ENCODE results near the gene TNS4. TPM values are rescaled to one million over a fixed set of nuclear protein-coding genes. Genes with fewer than 3 reads are reported as not detected.

TNS4 gene
- total and polyA plus RNA-seq, 8 donors, result 0.16 to 0.24 TPM; not detected in 6

DNA sequence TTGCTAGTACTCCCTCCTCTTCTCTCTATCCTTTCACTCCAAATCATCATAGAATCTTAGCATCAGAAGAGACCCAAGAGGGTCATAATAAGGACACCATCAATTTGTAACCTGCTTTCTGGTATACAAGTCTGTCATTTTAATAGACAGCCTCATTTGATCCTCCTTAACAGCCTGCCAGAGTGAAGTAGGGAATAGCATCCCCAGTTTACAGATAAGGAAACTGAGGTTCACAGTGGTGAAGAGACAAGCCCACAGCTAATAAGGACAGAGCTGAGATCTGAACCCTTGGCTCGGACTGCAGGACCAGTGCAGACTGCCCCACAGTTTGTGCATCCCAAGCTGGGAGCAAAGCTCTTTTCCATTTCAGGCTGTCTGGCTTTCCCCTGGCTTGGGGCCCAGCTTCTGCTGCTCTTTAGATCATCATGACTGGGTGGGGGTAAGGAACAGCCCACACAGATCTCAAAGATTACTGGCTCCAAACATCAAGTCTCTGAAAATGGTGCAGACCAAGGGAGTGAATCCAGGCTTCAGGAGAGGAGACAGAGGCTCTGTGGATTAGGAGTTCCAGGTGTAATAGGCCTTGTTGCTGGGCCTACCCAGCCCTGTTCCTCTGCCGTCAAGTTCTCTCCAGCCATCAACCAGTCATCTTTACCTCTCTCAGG is 68.4 kb downstream of the TNS4 start:
- 52 to 63% methylated on average over 2 of the region's 2 CpGs for WGBS, 2 donors
- Histone ChIP-seq H3K27ac (no peak overlapping the region), H3K4me3 (no peak overlapping the region), H3K36me3 (no peaks in the 10 kb centered on the region), H3K4me1 (no peaks in the 10 kb centered on the region), H3K9me3 (no peaks in the 10 kb centered on the region), H3K27me3 (no peaks in the 10 kb centered on the region)
- ATAC-seq (peak in 2 of 4 donors; percentile 24 to 67), FAIRE-seq (no peak), DNase-seq (no peak)
- intact Hi-C loops (cut with DNase I), result no loop called here
- no peak for TF ChIP-seq CTCF (IDR thresholded peaks at IDR 0.05)

GRCh38 chr17:40431231-40431602 is 70.2 kb downstream of the TNS4 start:
- intact Hi-C loops (cut with DNase I), result no loop called here

GRCh38 chr17:40430272-40431230 is 70.9 kb downstream of the TNS4 start:
- Histone ChIP-seq H3K4me3 (no peak overlapping the region), H3K9me3 (no peaks in the 10 kb centered on the region), H3K27ac (no peak overlapping the region), H3K4me1 (no peaks in the 10 kb centered on the region), H3K27me3 (no peaks in the 10 kb centered on the region), H3K36me3 (no peaks in the 10 kb centered on the region)
- peak in 1 of 6 donors; percentile 3 for DNase-seq
- no peak for TF ChIP-seq CTCF (IDR thresholded peaks at IDR 0.05)
- intact Hi-C loops (cut with DNase I), result no loop called here
- 74 to 82% methylated on average over 10 of the region's 10 CpGs for WGBS, 2 donors
- no peak for ATAC-seq
- FAIRE-seq, result no peak

More at GRCh38 chr17:40431231-40431602, 70.2 kb downstream of the TNS4 start:
- no peak overlapping the region for H3K27ac ChIP-seq
- no peak overlapping the region for H3K4me3 ChIP-seq
- ATAC-seq (no peak), FAIRE-seq (no peak), DNase-seq (no peak)
- H3K4me1 ChIP-seq, result no peaks in the 10 kb centered on the region
- 77 to 79% methylated on average over 3 of the region's 3 CpGs for WGBS, 2 donors
- H3K9me3 ChIP-seq, result no peaks in the 10 kb centered on the region
- H3K27me3 ChIP-seq, result no peaks in the 10 kb centered on the region
- no peak for TF ChIP-seq CTCF (IDR thresholded peaks at IDR 0.05)
- H3K36me3 ChIP-seq, result no peaks in the 10 kb centered on the region

DNA sequence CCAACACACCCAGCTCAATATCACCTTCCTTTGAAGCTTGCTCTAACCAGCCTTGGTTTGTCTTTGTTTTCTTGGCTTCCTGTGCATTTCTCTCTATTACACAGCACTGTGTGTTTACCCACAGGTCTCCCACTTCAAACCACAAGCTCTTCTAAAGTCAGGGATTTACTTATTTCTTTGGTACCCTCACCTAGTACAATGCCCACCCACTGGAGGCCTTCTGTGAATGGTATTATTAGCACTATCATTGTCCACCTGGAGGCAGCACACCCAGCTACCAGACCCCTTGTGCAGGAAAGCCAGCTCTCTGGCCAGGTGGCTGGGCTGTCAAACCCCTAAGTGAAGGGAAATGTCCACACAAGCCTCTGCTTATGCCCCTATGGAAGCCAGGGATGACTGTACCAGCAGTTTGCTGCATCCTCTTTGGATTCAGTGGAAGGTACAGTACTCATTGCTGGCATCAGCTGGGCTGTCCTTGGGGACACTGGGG is 74.4 kb downstream of the TNS4 start:
- no peak for TF ChIP-seq CTCF (IDR thresholded peaks at IDR 0.05)
- no peak for FAIRE-seq
- Histone ChIP-seq H3K36me3 (no peaks in the 10 kb centered on the region), H3K4me1 (no peaks in the 10 kb centered on the region), H3K27ac (no peak overlapping the region), H3K27me3 (no peaks in the 10 kb centered on the region), H3K4me3 (no peak overlapping the region), H3K9me3 (no peaks in the 10 kb centered on the region)
- DNase-seq, result no peak
- intact Hi-C loops (cut with DNase I), result no loop called here
- no peak for ATAC-seq

Other genes starting within 250 kb of the TNS4 start
- gene CDC6, start 213.7 kb downstream of the TNS4 start, total RNA-seq, result 1 to 10 TPM in 5 of 6 donors, under 1 TPM in 1; 0.71 to 3.3 (median 2.0) TPM
- gene CDC6, start 213.7 kb downstream of the TNS4 start, polyA plus RNA-seq, result 1 to 10 TPM in 1 of 2 donors, under 1 TPM in 1; 0.75 to 1.1 TPM
- gene RARA, start 192.4 kb downstream of the TNS4 start, total RNA-seq, result 10 to 100 TPM in 3 of 6 donors, 1 to 10 TPM in 3; 6.8 to 19.7 (median 10.1) TPM
- 10 to 100 TPM; 14.7 to 15.0 TPM for gene RARA, start 192.4 kb downstream of the TNS4 start, polyA plus RNA-seq
- gene GJD3, start 136.9 kb downstream of the TNS4 start, total RNA-seq, result under 1 TPM in 5 of 6 donors, not detected in 1; 0.19 to 0.67 (median 0.40) TPM
- gene GJD3, start 136.9 kb downstream of the TNS4 start, polyA plus RNA-seq, result under 1 TPM in 1 of 2 donors, not detected in 1; 0.09 TPM
- 1 to 10 TPM in 3 of 6 donors, under 1 TPM in 3; 0.19 to 4.4 (median 1.2) TPM for gene TOP2A, start 83.7 kb downstream of the TNS4 start, total RNA-seq
- gene TOP2A, start 83.7 kb downstream of the TNS4 start, polyA plus RNA-seq, result under 1 TPM; 0.42 to 0.76 TPM
- 100 to 1,000 TPM in 3 of 6 donors, 10 to 100 TPM in 3; 30.2 to 190 (median 80.4) TPM for gene IGFBP4, start 58.2 kb downstream of the TNS4 start, total RNA-seq
- gene IGFBP4, start 58.2 kb downstream of the TNS4 start, polyA plus RNA-seq, result 10 to 100 TPM; 58.7 to 72.3 TPM
- gene CCR7, start 63.8 kb upstream of the TNS4 start, total RNA-seq, result under 1 TPM in 3 of 6 donors, not detected in 3; 0.09 to 0.82 (median 0.09) TPM
- gene CCR7, start 63.8 kb upstream of the TNS4 start, polyA plus RNA-seq, result under 1 TPM; 0.07 to 0.08 TPM
- 10 to 100 TPM; 21.7 to 48.5 (median 35.4) TPM for gene SMARCE1, start 146.2 kb upstream of the TNS4 start, total RNA-seq
- 10 to 100 TPM; 29.0 to 55.8 TPM for gene SMARCE1, start 146.2 kb upstream of the TNS4 start, polyA plus RNA-seq
- gene KRT222, start 163.6 kb upstream of the TNS4 start, total RNA-seq, result 1 to 10 TPM in 3 of 6 donors, under 1 TPM in 3; 0.28 to 2.7 (median 1.1) TPM
- gene KRT222, start 163.6 kb upstream of the TNS4 start, polyA plus RNA-seq, result 1 to 10 TPM; 1.4 to 4.9 TPM
- not detected for gene KRT24, start 202.1 kb upstream of the TNS4 start, total RNA-seq
- gene KRT24, start 202.1 kb upstream of the TNS4 start, polyA plus RNA-seq, result under 1 TPM in 1 of 2 donors, not detected in 1; 0.08 TPM

Data from pancreas (tissue), 10 donors.